Upper lobe of right lung (tissue), 1 donor: Measurements from ENCODE around the gene SLC25A13. TPM values are rescaled to one million over a fixed set of nuclear protein-coding genes. Genes with fewer than 3 reads are reported as not detected.
"Not testable (repeated sequence)": the region's sequence is repeated elsewhere in the genome, so short reads cannot be mapped to it uniquely, and the experiment has no call there.

ENCODE experiments used
- ATAC-seq: fragments of 200-7000 bp; cut with Tn5 transposase; one replicate; pipeline ENCODE4 v1.9.1; 2020; ENCODE audit warnings: mild to moderate bottlenecking, moderate library complexity
- DNase-seq: peaks from one replicate; pipeline ENCODE4 v3.0.0-alpha.2; 2020
- H3K27ac ChIP-seq: fragments of 200-600 bp; one replicate; pipeline ENCODE4 v1.8.0; 2022
- H3K27me3 ChIP-seq: fragments of 200-600 bp; one replicate; pipeline ENCODE4 v1.8.0; 2022; ENCODE audit warnings: mild to moderate bottlenecking
- H3K36me3 ChIP-seq: fragments of 200-600 bp; one replicate; pipeline ENCODE4 v1.8.0; 2022
- H3K4me1 ChIP-seq: fragments of 200-600 bp; one replicate; pipeline ENCODE4 v1.8.0; 2022
- H3K4me3 ChIP-seq: fragments of 200-600 bp; one replicate; pipeline ENCODE4 v1.8.0; 2022; ENCODE audit warnings: mild to moderate bottlenecking
- H3K9me3 ChIP-seq: fragments of 200-600 bp; one replicate; pipeline ENCODE4 v1.8.0; 2022
- intact Hi-C: fragments of 100-400 bp; cut with DNase I; formaldehyde crosslinking; loops from one replicate; pipeline ENCODE4 v1.11.0; 2022
- long read RNA-seq: library from polyadenylated mRNA; unstranded; transcript quantifications from one replicate; pipeline ENCODE4 v2.0.0, GENCODE V29; 2021
- total RNA-seq: library from RNA; stranded (reverse); fragmentation: NEBNext Ultra II Directional; extraction: Animal tissue kit (Norgen Biotek cat#: 25700); gene quantifications from one replicate; pipeline ENCODE4 v1.2.1, GENCODE V29; 2021
- TF ChIP-seq, protein P1 (sequence below): fragments of 200-600 bp; IDR thresholded peaks from one replicate; pipeline ENCODE4 v1.8.0; 2022; ENCODE audit warnings: antibody characterized with exemption
- donor health status: DM: no; HTN: yes; CAD: no; lungs with severe emphysema.

Gene SLC25A13, protein sequence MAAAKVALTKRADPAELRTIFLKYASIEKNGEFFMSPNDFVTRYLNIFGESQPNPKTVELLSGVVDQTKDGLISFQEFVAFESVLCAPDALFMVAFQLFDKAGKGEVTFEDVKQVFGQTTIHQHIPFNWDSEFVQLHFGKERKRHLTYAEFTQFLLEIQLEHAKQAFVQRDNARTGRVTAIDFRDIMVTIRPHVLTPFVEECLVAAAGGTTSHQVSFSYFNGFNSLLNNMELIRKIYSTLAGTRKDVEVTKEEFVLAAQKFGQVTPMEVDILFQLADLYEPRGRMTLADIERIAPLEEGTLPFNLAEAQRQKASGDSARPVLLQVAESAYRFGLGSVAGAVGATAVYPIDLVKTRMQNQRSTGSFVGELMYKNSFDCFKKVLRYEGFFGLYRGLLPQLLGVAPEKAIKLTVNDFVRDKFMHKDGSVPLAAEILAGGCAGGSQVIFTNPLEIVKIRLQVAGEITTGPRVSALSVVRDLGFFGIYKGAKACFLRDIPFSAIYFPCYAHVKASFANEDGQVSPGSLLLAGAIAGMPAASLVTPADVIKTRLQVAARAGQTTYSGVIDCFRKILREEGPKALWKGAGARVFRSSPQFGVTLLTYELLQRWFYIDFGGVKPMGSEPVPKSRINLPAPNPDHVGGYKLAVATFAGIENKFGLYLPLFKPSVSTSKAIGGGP
- total RNA-seq = 34.5 TPM
- long read RNA-seq, transcript SLC25A13-201 (18 exons, 3,136 nt) = major isoform, 15 of 33 reads
- long read RNA-seq, partial matches to known transcripts = 4 of 33 reads
- long read RNA-seq, other reads (novel, unspliced or antisense) = 13 of 33 reads

DNA sequence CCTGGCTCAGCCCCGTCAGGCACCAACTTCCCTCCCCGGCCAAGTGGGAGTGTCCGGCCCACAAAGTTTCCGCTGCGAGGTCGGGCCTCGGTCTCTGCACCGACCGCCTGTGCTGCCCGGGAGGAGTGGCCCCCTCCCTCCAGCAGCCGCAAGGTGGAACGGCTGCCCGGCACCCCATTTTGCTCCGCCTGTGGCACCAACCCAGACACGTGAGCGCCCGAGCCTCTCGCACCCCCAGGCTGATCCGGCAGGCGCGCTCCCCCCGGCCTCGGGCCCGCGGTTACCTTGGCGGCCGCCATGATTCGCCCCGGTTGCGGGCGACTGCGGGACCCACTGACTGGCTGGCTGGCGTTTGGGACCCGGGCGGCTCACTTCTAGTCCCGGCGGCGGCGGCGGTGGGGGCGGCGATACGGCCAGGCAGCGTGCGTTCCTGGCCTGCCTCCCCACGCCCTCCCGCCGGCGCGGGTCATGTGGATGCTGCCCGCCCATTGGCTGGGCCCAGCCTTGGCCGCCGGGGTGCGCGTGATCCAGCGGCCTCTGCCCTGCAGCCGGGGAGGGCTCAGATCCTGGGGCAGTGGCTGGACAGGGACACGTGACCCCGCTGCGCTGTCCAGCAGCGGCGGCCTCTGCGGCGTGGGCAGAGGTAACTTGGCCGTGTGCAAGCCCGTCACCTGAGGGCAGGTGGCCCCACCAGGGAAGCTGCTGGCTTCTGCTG lies at the start of gene SLC25A13:
SLC25A13 (minus strand) TSS at position 441 of the 715 bp plus-strand sequence; CDS start at position 299, 142 bp downstream.
- peaks cover 26% of the 10 kb centered on the region for H3K4me1 ChIP-seq
- no peaks in the 10 kb centered on the region for H3K36me3 ChIP-seq
- no peaks in the 10 kb centered on the region for H3K9me3 ChIP-seq
- H3K27ac ChIP-seq = peak within 1 kb of the TSS; percentile 96
- TF ChIP-seq, protein P1, sequence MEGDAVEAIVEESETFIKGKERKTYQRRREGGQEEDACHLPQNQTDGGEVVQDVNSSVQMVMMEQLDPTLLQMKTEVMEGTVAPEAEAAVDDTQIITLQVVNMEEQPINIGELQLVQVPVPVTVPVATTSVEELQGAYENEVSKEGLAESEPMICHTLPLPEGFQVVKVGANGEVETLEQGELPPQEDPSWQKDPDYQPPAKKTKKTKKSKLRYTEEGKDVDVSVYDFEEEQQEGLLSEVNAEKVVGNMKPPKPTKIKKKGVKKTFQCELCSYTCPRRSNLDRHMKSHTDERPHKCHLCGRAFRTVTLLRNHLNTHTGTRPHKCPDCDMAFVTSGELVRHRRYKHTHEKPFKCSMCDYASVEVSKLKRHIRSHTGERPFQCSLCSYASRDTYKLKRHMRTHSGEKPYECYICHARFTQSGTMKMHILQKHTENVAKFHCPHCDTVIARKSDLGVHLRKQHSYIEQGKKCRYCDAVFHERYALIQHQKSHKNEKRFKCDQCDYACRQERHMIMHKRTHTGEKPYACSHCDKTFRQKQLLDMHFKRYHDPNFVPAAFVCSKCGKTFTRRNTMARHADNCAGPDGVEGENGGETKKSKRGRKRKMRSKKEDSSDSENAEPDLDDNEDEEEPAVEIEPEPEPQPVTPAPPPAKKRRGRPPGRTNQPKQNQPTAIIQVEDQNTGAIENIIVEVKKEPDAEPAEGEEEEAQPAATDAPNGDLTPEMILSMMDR = no peak
- intact Hi-C loops = no loop called here
- no peaks in the 10 kb centered on the region for H3K27me3 ChIP-seq
- peak within 1 kb of the TSS; percentile 93 for H3K4me3 ChIP-seq
- peak; percentile 98 for ATAC-seq
- DNase-seq = peak; percentile 98

DNA sequence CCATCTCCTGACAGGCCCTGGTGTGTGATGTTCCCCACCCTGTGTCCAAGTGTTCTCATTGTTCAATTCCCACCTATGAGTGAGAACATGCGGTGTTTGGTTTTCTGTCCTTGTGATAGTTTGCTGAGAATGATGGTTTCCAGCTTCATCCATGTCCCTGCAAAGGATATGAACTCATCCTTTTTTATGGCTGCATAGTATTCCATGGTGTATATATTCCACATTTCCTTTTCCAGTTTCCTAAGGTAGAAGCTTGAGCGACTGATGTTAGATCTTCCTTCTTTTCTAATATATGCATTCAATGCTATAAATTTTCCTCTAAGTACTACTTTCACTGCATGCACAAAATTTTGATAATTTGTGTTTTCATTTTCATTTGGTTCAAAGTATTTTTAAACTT lies 44.0 kb upstream of the SLC25A13 start:
- H3K9me3 ChIP-seq, DNase-seq, H3K36me3 ChIP-seq, H3K27ac ChIP-seq, H3K4me3 ChIP-seq, H3K4me1 ChIP-seq, H3K27me3 ChIP-seq, intact Hi-C loops, ATAC-seq: not testable (repeated sequence)

DNA sequence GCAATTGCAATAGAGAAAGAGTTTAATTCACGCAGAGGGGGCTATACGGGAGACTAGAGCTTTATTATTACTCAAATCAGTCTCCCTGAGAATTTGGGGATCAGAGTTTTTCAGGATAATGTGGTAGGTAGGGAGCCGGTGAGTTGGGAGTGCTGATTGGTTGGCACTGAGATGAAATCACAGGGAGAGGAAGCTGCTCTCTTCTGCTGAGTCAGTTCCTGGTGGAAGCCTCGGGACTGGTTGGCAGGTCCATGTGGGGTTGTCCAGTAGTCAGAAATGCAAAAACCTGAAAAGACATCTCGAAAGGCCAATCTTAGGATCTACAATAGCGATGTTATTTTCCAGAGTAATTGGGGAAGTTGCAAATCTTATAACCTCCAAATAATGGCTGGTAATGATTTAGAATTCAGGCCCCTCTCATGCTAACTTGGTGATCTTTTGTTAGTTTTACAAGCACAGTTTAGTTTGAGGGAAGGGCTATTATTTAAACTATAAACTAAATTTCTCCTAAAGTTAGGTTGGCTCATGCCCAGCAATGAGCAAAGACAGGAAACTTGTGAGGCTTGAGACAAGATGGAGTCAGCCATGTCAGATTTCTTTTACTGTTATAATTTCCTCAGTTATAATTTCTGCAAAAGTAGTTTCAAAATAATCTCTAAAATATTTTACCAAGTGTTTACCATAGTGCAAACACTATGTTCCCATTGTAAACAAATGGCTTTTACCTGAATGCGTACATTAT lies 39.4 kb upstream of the SLC25A13 start:
- DNase-seq (no peak), ATAC-seq (no peak)
- Histone ChIP-seq H3K4me1 (no peaks in the 10 kb centered on the region), H3K36me3 (no peaks in the 10 kb centered on the region), H3K4me3 (no peak overlapping the region), H3K27ac (no peak overlapping the region), H3K27me3 (no peaks in the 10 kb centered on the region), H3K9me3 (no peaks in the 10 kb centered on the region)
- TF ChIP-seq, protein P1 = no peak
- intact Hi-C loops = no loop called here

DNA sequence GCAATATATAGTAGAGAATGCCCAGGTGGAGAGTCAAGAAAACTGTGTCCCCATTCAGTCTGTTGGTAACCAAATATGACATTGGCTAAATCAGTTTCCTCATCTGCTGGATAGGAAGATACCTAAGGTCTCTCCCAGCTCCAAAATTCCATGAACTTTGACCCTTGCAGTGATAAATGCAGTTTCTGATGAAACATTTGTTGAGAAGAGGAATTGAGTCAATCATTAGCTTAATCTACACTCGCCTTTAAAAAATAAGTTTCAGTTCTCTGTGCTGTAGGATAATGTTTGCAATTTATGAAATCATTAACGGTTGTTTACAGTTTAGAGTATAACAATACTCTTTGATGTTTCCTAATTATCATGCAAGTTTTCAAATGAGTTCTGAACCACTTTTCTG lies 38.0 kb upstream of the SLC25A13 start:
- TF ChIP-seq, protein P1 = no peak
- ATAC-seq (no peak), DNase-seq (no peak)
- no peak overlapping the region for H3K4me3 ChIP-seq
- H3K4me1 ChIP-seq = no peaks in the 10 kb centered on the region
- no peaks in the 10 kb centered on the region for H3K27me3 ChIP-seq
- intact Hi-C loops = no loop called here
- H3K36me3 ChIP-seq = no peaks in the 10 kb centered on the region
- no peak overlapping the region for H3K27ac ChIP-seq
- no peaks in the 10 kb centered on the region for H3K9me3 ChIP-seq

DNA sequence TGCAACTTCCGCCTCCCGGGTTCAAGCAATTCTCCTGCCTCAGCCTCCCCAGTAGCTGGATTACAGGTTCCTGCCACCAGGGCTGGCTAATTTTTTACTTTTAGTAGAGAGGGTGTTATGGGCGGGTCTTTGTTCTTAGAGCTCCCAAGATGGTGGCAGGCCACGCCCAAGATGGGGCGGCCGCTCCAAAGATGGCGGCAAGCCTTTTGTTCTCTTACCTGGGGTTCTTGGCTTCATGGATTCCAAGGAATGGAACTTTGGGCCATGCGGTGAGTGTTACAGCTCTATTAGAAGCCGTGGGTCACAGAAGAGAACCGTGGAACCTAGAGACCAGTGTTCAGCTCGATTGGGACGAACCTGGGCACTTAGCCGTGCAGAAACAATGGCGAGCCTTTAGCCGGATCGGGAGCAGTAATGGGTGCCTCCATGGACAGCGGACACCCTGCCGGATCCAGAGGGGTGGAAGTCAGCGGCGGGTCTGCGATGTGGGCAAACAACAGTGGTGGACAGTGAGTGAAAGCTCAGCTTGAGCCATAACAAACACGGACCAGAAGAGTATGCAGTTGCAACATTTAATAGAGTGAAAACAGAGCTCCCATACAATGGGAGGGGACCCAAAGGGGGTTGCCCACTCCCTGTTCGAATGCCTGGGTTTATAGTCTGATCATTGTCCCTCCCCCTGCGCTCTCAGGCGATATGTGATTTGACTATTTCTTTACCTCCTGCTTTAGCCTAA lies 36.5 kb upstream of the SLC25A13 start:
- H3K9me3 ChIP-seq, intact Hi-C loops, H3K27me3 ChIP-seq, H3K4me1 ChIP-seq, H3K4me3 ChIP-seq, DNase-seq, H3K36me3 ChIP-seq, ATAC-seq, H3K27ac ChIP-seq: not testable (repeated sequence)
